Stimulated activated naive CD8-positive, alpha-beta T cell treated with anti-CD3 and anti-CD28 coated beads, Interleukin-15, amount 100 ng/mL, for 72 hours (primary cell): ENCODE results near the gene PAFAH2.
"Not testable (repeated sequence)": the region's sequence is repeated elsewhere in the genome, so short reads cannot be mapped to it uniquely, and the experiment has no call there.

Source experiments
- ATAC-seq: fragments of 150-1000 bp; cut with Tn5 transposase; 2 replicates; pipeline ENCODE4 v1.10.0; 2021; ENCODE audit warnings: mild to moderate bottlenecking, moderate library complexity
- DNase-seq, 2 donors: peaks; one replicate each; pipeline ENCODE4 v3.0.0; 2021 to 2022
- H3K27ac Mint-ChIP-seq, 2 donors: one replicate each; pipeline ENCODE4 v1.8.0; 2022; ENCODE audit warnings: mild to moderate bottlenecking in 2 of 2, mixed read lengths in 2 of 2, moderate library complexity in 2 of 2
- H3K27me3 Mint-ChIP-seq: one replicate; pipeline ENCODE4 v1.8.0; 2022; ENCODE audit warnings: mixed read lengths
- H3K4me1 Mint-ChIP-seq: one replicate; pipeline ENCODE4 v1.8.0; 2022; ENCODE audit warnings: mild to moderate bottlenecking, mixed read lengths
- H3K4me3 Mint-ChIP-seq, 2 donors: one replicate each; pipeline ENCODE4 v1.8.0; 2022; ENCODE audit warnings: mild to moderate bottlenecking in 2 of 2, mixed read lengths in 2 of 2, moderate library complexity in 1 of 2
- H3K9me3 Mint-ChIP-seq, 2 donors: one replicate each; pipeline ENCODE4 v1.8.0; 2022; ENCODE audit warnings: mixed read lengths in 2 of 2

Gene PAFAH2

DNA sequence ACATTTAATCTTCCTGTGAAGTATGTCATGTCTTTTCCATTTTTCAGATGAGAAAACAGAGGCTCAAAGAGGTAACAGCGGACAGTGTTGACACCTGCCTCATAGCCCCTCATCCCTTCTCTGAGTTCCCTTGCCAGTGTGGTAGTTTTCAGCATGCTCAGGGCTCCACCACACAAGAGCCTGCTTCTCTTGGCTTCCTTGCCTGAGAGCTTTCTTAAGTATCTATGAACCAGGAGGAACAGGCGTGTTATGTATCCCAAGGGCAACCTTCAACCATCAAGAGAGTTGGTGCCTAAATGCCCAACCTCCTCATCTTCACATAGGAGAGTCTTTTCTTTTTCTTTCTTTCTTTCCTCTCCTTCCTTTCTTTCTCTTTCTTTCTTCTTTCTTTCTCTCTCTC, 5.9 kb upstream of the PAFAH2 start:
- Mint-ChIP-seq H3K4me1 (peaks cover 2% of the 10 kb centered on the region), H3K9me3 (no peaks in the 10 kb centered on the region)

DNA sequence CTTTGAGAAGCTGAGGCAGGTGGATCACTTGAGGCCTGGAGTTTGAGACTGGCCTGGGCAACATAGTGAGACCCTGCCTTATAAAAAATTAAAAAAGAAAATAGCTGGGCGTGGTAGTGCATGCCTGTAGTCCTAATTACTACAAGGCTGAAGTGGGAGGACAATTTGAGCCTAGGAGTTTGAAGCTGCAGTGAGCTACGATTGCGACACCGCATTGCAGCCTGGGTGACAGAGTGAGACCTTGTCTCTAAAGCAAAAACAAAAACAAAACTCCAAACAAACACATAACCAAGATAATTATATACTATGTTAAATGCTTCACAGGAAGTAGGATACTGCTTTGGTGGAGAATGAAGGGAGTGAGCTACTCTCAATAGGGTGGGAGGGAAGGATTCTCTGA, 5.4 kb upstream of the PAFAH2 start:
- Mint-ChIP-seq H3K27me3 (no peaks in the 10 kb centered on the region), H3K4me3 (no peak overlapping the region), H3K4me1 (peaks cover 7% of the 10 kb centered on the region), H3K9me3 (no peaks in the 10 kb centered on the region), H3K27ac (no peak overlapping the region)
- ATAC-seq: no peak
- no peak for DNase-seq

More for the DNA sequence above, 5.9 kb upstream of the PAFAH2 start:
- ATAC-seq (no peak), DNase-seq (no peak)
- Mint-ChIP-seq H3K27me3 (no peaks in the 10 kb centered on the region), H3K27ac (no peak overlapping the region), H3K4me3 (no peak overlapping the region)

DNA sequence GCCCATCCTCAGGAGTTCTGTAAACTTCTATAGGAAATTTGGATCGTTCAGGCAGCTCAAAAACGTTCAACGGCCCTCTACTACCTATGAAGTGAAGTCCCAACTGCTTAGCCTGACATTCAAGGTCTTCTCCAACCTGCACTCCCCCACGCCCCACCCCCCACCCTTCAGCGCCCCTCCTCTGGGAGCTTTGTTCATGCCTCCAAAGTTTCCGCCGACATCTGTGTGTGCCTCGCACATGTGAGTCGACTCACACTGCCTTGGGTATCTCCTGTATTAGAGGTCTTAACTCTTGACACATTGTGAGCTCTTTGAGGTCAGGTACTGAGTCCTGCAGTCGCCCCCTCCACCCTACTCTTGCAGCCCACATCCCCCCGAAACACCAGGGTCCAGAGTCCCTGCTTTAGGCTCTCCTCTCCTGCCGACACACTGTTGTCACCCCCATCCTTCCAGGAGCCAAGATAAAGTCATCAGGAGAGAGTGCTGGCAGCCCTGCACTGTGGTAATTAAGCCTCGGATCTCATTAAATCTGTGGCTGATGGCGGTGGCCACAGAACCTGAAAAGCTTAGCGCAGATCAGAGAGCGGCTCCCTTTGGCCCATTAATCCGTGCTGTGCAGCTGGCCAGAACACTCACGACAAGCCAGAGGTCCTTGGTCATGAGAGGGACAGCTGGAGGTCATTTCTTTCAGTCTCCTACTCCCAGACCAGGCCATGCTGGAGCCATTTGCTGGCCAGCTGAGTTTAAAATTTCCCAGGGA, 1.4 kb upstream of the PAFAH2 start:
- Mint-ChIP-seq H3K9me3 (no peaks in the 10 kb centered on the region), H3K27ac (no peak overlapping the region), H3K4me1 (peaks cover 18% of the 10 kb centered on the region), H3K27me3 (no peaks in the 10 kb centered on the region), H3K4me3 (no peak overlapping the region)
- DNase-seq (no peak), ATAC-seq (no peak)

GRCh38 chr1:25996966-25997827, 666 bp downstream of the PAFAH2 start:
- Mint-ChIP-seq H3K27me3 (no peaks in the 10 kb centered on the region), H3K9me3 (no peaks in the 10 kb centered on the region), H3K4me1 (peaks cover 35% of the 10 kb centered on the region), H3K27ac (peak overlapping the region; percentile 92 to 100), H3K4me3 (peak overlapping the region; percentile 99 to 100)
- DNase-seq (peak in 1 of 2 donors; percentile 32), ATAC-seq (peak; percentile 33)

- ATAC-seq (no peak), DNase-seq (no peak)
- Mint-ChIP-seq H3K27me3 (no peaks in the 10 kb centered on the region), H3K27ac (no peak overlapping the region), H3K4me1 (peaks cover 55% of the 10 kb centered on the region), H3K9me3 (no peaks in the 10 kb centered on the region), H3K4me3 (no peak overlapping the region)
Measured at GRCh38 chr1:25994402-25995150, 3.3 kb downstream of the PAFAH2 start.

GRCh38 chr1:25993197-25993951, 4.5 kb downstream of the PAFAH2 start:
- DNase-seq (no peak), ATAC-seq (no peak)
- Mint-ChIP-seq H3K27me3 (no peaks in the 10 kb centered on the region), H3K27ac (peak overlapping the region in 1 of 2 donors; percentile 13), H3K4me3 (no peak overlapping the region), H3K9me3 (no peaks in the 10 kb centered on the region), H3K4me1 (peaks cover 61% of the 10 kb centered on the region)

- H3K9me3 Mint-ChIP-seq: no peaks in the 10 kb centered on the region
- DNase-seq: no peak
- ATAC-seq: no peak
- H3K27ac Mint-ChIP-seq: no peak overlapping the region
- no peak overlapping the region for H3K4me3 Mint-ChIP-seq
- H3K27me3 Mint-ChIP-seq: no peaks in the 10 kb centered on the region
- H3K4me1 Mint-ChIP-seq: peaks cover 64% of the 10 kb centered on the region
Measured at GRCh38 chr1:25992689-25993171, 5.1 kb downstream of the PAFAH2 start.

DNA sequence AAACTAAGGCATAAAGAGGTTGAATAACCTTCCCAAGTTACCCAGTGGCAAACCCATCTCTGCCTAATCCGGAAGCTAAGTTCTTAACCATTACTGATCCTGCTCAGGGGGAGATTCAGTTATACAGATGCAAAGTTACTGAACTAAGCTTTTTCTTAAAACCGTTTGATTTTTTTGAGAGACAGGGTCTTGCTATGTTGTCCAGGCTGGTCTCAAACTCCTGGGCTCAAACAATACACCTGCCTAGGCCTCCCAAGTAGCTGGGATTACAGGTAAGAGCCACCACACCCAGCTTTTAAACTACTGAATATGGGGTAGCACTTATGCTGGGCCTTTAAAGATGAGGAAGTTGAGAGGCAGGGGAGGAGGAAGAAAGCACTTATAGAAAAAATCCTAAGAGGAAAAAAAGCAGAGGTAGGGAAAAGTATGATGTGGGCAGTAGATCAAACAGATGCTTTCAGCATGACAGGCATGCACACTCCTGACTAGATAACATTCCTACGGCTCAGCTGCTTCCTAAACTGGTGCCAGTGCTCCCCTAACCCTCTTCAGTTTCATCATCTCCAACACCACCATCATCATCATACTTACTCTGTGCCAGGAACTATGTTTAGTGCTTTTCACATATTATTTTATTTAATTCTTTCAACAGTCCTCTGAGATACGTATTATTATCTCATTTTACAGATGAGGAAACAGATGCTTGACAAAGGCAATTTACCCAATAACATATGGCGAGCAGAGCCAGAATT, 5.8 kb downstream of the PAFAH2 start:
- Mint-ChIP-seq H3K27ac (no peak overlapping the region), H3K4me1 (peaks cover 65% of the 10 kb centered on the region), H3K4me3 (no peak overlapping the region), H3K9me3 (no peaks in the 10 kb centered on the region), H3K27me3 (no peaks in the 10 kb centered on the region)
- ATAC-seq (no peak), DNase-seq (no peak)

DNA sequence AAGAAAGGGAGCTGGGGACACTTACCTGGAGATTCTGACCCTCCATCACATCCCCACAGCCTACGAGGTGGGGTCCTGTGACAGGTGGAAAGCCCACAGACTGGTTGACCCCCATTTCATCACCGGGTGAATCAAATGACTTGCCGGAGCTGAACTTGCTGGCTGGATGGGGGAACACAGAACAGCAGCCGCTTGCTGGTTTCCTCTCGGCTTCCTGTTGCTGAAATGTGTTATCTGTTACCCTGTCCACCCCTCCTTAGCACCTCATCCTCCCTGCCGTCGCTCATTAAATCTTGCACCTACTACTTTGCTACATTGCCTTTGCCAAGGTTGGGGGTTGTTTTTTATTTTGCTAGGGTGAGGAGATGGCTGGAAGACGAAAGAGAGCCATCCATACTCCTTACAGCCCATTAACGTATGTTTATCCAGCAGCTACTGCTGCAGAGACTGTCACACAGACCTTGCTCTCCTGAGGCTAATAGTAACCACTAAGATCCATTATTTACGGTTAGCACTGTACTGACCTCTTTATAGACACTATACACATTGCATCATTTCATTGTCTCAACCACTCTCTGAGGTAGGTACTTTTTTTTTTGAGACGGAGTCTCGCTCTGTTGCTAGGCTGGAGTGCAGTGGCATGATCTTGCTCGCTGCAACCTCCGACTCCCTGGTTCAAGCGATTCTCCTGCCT, 7.0 kb downstream of the PAFAH2 start:
- H3K9me3 Mint-ChIP-seq: no peaks in the 10 kb centered on the region
- ATAC-seq (peak; percentile 89), DNase-seq (peak; percentile 33 to 61)
- H3K4me3 Mint-ChIP-seq: peak overlapping the region; percentile 67 to 85
- no peaks in the 10 kb centered on the region for H3K27me3 Mint-ChIP-seq
- H3K27ac Mint-ChIP-seq: peak overlapping the region; percentile 96 to 97
- H3K4me1 Mint-ChIP-seq: peaks cover 65% of the 10 kb centered on the region

DNA sequence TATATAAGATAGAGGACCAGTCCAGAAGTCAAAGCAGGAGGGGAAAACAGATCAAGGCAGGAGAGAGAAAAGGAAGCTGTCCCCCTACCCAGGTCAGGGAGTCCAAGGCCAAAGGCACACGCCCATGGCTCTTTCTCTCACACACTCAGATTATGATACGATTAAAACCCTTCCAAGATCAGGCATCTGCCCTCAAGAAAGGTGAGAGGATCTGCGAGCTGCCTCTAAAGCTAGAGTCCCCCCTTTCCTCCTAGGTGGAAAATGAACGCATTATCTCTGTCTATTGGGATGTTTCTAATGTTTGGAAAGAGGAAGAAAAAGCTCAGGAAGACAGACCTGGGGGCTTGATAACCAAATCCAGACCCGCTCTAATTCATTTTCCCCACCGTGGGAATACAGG, 7.6 kb downstream of the PAFAH2 start:
- no peak for DNase-seq
- Mint-ChIP-seq H3K9me3 (no peaks in the 10 kb centered on the region), H3K27ac (peak overlapping the region; percentile 96 to 97), H3K4me3 (peak overlapping the region; percentile 67 to 85), H3K27me3 (no peaks in the 10 kb centered on the region), H3K4me1 (peaks cover 71% of the 10 kb centered on the region)
- no peak for ATAC-seq

- Mint-ChIP-seq H3K9me3 (no peaks in the 10 kb centered on the region), H3K4me3 (peak overlapping the region; percentile 67 to 85), H3K4me1 (peaks cover 72% of the 10 kb centered on the region), H3K27ac (peak overlapping the region; percentile 96 to 97), H3K27me3 (no peaks in the 10 kb centered on the region)
- ATAC-seq: no peak
- no peak for DNase-seq
Measured at GRCh38 chr1:25989440-25990234, 8.2 kb downstream of the PAFAH2 start.

DNA sequence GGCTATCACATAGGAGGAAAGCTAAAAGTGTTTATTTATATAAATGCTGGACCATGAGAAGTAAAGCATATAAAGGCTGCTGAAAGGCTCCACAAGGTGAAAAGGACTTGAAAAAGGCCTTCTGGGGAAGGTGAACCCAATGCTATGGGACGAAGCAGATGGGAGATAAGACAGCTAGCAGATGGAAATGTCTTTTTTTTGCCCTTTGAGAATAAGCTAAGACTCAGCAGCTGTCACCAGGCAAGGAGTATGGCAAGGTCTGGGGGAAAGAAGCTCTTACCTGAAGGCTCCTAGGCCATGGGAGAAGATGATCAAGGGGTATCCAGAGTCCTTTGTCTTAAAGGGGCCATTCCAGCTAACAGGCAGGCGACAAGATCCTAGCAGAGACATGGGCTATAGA, 9.9 kb downstream of the PAFAH2 start:
- no peaks in the 10 kb centered on the region for H3K27me3 Mint-ChIP-seq
- no peak for ATAC-seq
- no peaks in the 10 kb centered on the region for H3K9me3 Mint-ChIP-seq
- H3K4me3 Mint-ChIP-seq: no peak overlapping the region
- peaks cover 61% of the 10 kb centered on the region for H3K4me1 Mint-ChIP-seq
- no peak overlapping the region for H3K27ac Mint-ChIP-seq
- DNase-seq: no peak

GRCh38 chr1:25986773-25987172, 11.1 kb downstream of the PAFAH2 start:
- H3K27me3 Mint-ChIP-seq: not testable (repeated sequence)

More at GRCh38 chr1:25986773-25987172, 11.1 kb downstream of the PAFAH2 start:
- ATAC-seq, H3K4me3 Mint-ChIP-seq, H3K27ac Mint-ChIP-seq, H3K9me3 Mint-ChIP-seq, DNase-seq: not testable (repeated sequence)
- peaks cover 51% of the 10 kb centered on the region for H3K4me1 Mint-ChIP-seq
